Transverse colon (tissue), 4 donors: ENCODE results near the gene RAMACL.

Experiments
- CTCF ChIP-seq, 5 experiments: fragments of 200-600 bp in 3 of 5; fragments of 450-650 bp in 2 of 5; sonication (generic) in 3 of 5; IDR thresholded peaks; 1 replicate in 2 of 5; 2 replicates in 3 of 5; pipeline ENCODE4 v1.5.1; 2016 to 2017; ENCODE audit warnings: antibody characterized with exemption in 5 of 5, inconsistent platforms in 3 of 5, mild to moderate bottlenecking in 2 of 5, moderate library complexity in 1 of 5
- POLR2AphosphoS5 ChIP-seq, 3 donors: sonication (generic); formaldehyde crosslinking; IDR thresholded peaks; one replicate each; pipeline ENCODE4 v1.6.1; 2016; ENCODE audit warnings: antibody characterized with exemption in 3 of 3

GRCh38 chr6:166569206-166569605, 17.3 kb downstream of the RAMACL start:
- TF ChIP-seq POLR2AphosphoS5 (IDR thresholded peaks at IDR 0.05) (no peak), CTCF (IDR thresholded peaks at IDR 0.05) (no peak)
